Measurements from ENCODE around the gene FOXG1.

The FOXG1 gene

GRCh38 chr14:28785096-28785952 is 18.7 kb downstream of the FOXG1 start:
- TF ChIP-seq CTCF (IDR thresholded peaks at IDR 0.05; ENCODE audit: borderline replicate concordance, control extremely low read depth, extremely low read depth, insufficient read depth, missing control alignments): no peak
- in situ Hi-C loops (cut with MboI; ENCODE audit: low sequenced_read_pairs, unreplicated experiment): no loop called here
- no peak for DNase-seq (ENCODE audit: low spot score)

GRCh38 chr14:28807518-28807917 is 40.9 kb downstream of the FOXG1 start:
- in situ Hi-C loops (cut with MboI; ENCODE audit: low sequenced_read_pairs, unreplicated experiment): no loop called here
- TF ChIP-seq CTCF (IDR thresholded peaks at IDR 0.05; ENCODE audit: borderline replicate concordance, control extremely low read depth, extremely low read depth, insufficient read depth, missing control alignments): no peak
- DNase-seq (ENCODE audit: low spot score): no peak

GRCh38 chr14:28813810-28814209 is 47.2 kb downstream of the FOXG1 start:
- in situ Hi-C loops (cut with MboI; ENCODE audit: low sequenced_read_pairs, unreplicated experiment): no loop called here
- DNase-seq (ENCODE audit: low spot score): no peak
- no peak for TF ChIP-seq CTCF (IDR thresholded peaks at IDR 0.05; ENCODE audit: borderline replicate concordance, control extremely low read depth, extremely low read depth, insufficient read depth, missing control alignments)

Measured in GM13976 (cell line).